K562 (cell line): ENCODE measurements around the gene ACAP3.

Source experiments
- ADNP ChIP-seq: fragments of 200-800 bp; sonication (Bioruptor generic); IDR thresholded peaks from 2 replicates; pipeline ENCODE4 v1.6.1; 2016; ENCODE audit warnings: missing genetic modification characterization, missing compliant biosample characterization
- EZH2 ChIP-seq: IDR thresholded peaks from 2 replicates; pipeline ENCODE4 v1.6.1; 2012; ENCODE audit warnings: low read depth, mild to moderate bottlenecking, inconsistent platforms, low read length, borderline replicate concordance
- HDAC2 ChIP-seq: fragments of 450-650 bp; IDR thresholded peaks from 2 replicates; pipeline ENCODE4 v1.6.1; 2016; ENCODE audit warnings: mild to moderate bottlenecking
- RNF2 ChIP-seq: sonication (generic); IDR thresholded peaks from 2 replicates; pipeline ENCODE4 v1.6.1; 2016
- SP1 ChIP-seq: sonication (generic); formaldehyde crosslinking; IDR thresholded peaks from 2 replicates; pipeline ENCODE4 v1.8.1; 2022; ENCODE audit warnings: mild to moderate bottlenecking, missing genetic modification reagents
- STAT5A ChIP-seq: IDR thresholded peaks from 2 replicates; pipeline ENCODE4 v1.6.1; 2012; ENCODE audit warnings: low read length, inconsistent platforms, borderline replicate concordance

- no peak for TF ChIP-seq ADNP
- no peak for TF ChIP-seq STAT5A
- TF ChIP-seq EZH2 = no peak
- TF ChIP-seq RNF2 = no peak
- TF ChIP-seq SP1 (CRISPR knock-in tag) = no peak
- TF ChIP-seq HDAC2 = no peak
Observed at GRCh38 chr1:1346501-1346890, 38.8 kb upstream of the ACAP3 start.
